IPS-15b (cell line): ENCODE measurements around the gene RGS13.
"Not testable (repeated sequence)": the region's sequence is repeated elsewhere in the genome, so short reads cannot be mapped to it uniquely, and the experiment has no call there.

ENCODE experiments used
- H3K27me3 ChIP-seq: one replicate; pipeline ENCODE4 v1.6.1; 2013; ENCODE audit warnings: low read length; ENCODE audit not compliant: control insufficient read depth, insufficient read depth
- H3K36me3 ChIP-seq: one replicate; pipeline ENCODE4 v1.6.1; 2013; ENCODE audit warnings: low read length; ENCODE audit not compliant: control insufficient read depth, insufficient read depth
- H3K4me1 ChIP-seq: one replicate; pipeline ENCODE4 v1.6.1; 2013; ENCODE audit warnings: mild to moderate bottlenecking, low read length; ENCODE audit not compliant: control insufficient read depth, insufficient read depth
- H3K4me3 ChIP-seq: one replicate; pipeline ENCODE4 v1.5.1; 2013; ENCODE audit warnings: low read depth, low read length
- H3K9ac ChIP-seq: one replicate; pipeline ENCODE4 v1.6.1; 2013; ENCODE audit warnings: low read depth, mild to moderate bottlenecking, low read length
- H3K9me3 ChIP-seq: one replicate; pipeline ENCODE4 v1.6.1; 2013; ENCODE audit warnings: mild to moderate bottlenecking, low read length; ENCODE audit not compliant: control insufficient read depth, insufficient read depth

Gene RGS13

GRCh38 chr1:192654591-192655251 is 18.8 kb downstream of the RGS13 start:
- Histone ChIP-seq H3K36me3 (no peaks in the 10 kb centered on the region), H3K9me3 (no peaks in the 10 kb centered on the region), H3K4me3 (no peak overlapping the region), H3K4me1 (no peaks in the 10 kb centered on the region), H3K9ac (no peak overlapping the region), H3K27me3 (no peaks in the 10 kb centered on the region)

- Histone ChIP-seq H3K27me3 (no peaks in the 10 kb centered on the region), H3K4me1 (no peaks in the 10 kb centered on the region), H3K4me3 (no peak overlapping the region), H3K9ac (no peak overlapping the region), H3K9me3 (no peaks in the 10 kb centered on the region), H3K36me3 (no peaks in the 10 kb centered on the region)
Measured at GRCh38 chr1:192657760-192658159, 21.8 kb downstream of the RGS13 start.

DNA sequence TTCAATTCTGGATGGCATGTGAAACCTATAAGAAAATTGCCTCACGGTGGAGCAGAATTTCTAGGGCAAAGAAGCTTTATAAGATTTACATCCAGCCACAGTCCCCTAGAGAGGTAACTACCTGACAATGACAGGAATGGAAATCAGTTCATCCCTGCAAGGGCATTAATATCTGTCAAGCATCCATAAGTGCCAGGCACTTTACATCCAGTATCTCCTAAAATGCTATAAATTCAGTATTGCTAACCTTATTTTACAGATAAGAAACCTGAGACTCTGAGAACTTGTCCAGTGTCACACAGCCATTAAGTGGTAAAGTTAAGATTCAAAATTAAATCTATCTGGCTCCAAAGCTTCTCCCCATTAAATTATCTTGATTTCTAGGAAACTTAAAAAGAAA is 22.3 kb downstream of the RGS13 start:
- Histone ChIP-seq H3K9me3 (no peaks in the 10 kb centered on the region), H3K4me1 (no peaks in the 10 kb centered on the region), H3K9ac (no peak overlapping the region), H3K4me3 (no peak overlapping the region), H3K27me3 (no peaks in the 10 kb centered on the region), H3K36me3 (no peaks in the 10 kb centered on the region)

DNA sequence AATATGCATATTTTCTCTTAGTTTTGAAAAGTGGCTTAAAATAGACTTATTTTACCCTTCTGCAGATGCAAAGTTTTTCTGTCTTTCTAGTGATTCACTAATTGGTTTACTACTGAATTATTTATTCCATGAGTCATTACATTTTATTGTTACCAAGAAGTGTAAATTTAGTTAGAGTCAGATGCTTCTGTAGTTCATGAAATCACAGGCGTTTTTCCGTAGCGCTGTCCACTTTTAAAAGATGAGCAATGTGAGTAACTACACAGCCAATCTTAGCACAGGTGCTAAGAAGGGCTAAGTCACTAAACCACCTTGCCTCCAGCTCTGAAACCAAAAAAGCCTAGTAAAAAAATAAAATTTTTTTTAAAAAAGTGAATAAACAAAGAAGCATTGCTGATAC is 24.7 kb downstream of the RGS13 start:
- H3K9me3 ChIP-seq = no peaks in the 10 kb centered on the region
- no peaks in the 10 kb centered on the region for H3K4me1 ChIP-seq
- H3K27me3 ChIP-seq = no peaks in the 10 kb centered on the region
- H3K9ac ChIP-seq = no peak overlapping the region
- no peaks in the 10 kb centered on the region for H3K36me3 ChIP-seq
- no peak overlapping the region for H3K4me3 ChIP-seq

GRCh38 chr1:192668409-192668983 is 32.5 kb downstream of the RGS13 start:
- Histone ChIP-seq H3K36me3 (no peaks in the 10 kb centered on the region), H3K27me3 (no peaks in the 10 kb centered on the region), H3K9ac (no peak overlapping the region), H3K4me3 (no peak overlapping the region), H3K4me1 (no peaks in the 10 kb centered on the region), H3K9me3 (no peaks in the 10 kb centered on the region)

DNA sequence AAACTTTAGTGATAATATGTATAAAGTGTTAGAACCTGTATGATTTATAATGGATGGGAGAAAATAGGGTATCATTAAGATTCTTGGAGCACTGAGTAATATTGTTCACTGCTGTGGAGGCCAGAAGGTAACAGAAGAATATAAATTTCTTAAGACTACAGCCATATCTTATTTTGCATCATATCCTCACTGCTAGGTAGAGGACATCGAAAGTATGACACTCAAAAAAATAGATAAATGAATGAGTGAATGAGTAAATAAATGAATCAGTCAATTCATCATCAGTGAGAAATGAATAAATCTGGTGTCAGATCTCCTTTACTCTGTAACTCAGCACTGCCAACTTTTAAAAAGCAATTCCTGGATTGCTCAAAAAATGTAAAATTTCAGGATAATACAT is 33.2 kb downstream of the RGS13 start:
- Histone ChIP-seq H3K4me3 (no peak overlapping the region), H3K9me3 (no peaks in the 10 kb centered on the region), H3K36me3 (no peaks in the 10 kb centered on the region), H3K9ac (no peak overlapping the region), H3K4me1 (no peaks in the 10 kb centered on the region), H3K27me3 (no peaks in the 10 kb centered on the region)

GRCh38 chr1:192675716-192676115 is 39.8 kb downstream of the RGS13 start:
- H3K27me3 ChIP-seq = no peaks in the 10 kb centered on the region
- H3K9me3 ChIP-seq = no peaks in the 10 kb centered on the region
- no peaks in the 10 kb centered on the region for H3K4me1 ChIP-seq
- H3K36me3 ChIP-seq = no peaks in the 10 kb centered on the region
- no peak overlapping the region for H3K4me3 ChIP-seq
- H3K9ac ChIP-seq = no peak overlapping the region

DNA sequence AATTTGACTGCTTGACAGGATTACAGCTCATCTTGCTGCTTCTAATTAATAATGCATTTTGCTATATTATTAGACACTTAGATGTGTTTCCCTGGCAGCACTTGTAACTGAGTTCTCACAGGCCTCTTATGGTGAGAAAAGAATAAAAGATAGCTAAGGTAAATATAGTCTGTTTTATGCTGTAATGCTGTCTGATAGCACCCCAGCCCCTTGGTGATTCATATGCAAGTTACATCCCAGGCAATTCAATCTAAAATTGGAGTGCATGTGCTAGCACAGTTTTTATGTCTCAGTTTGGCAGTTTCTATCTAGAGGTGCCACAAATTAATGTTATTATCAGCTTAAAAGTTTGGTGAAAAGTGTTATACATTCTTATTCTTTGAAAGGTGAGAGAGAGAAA is 42.2 kb downstream of the RGS13 start:
- Histone ChIP-seq H3K27me3 (no peaks in the 10 kb centered on the region), H3K9me3 (no peaks in the 10 kb centered on the region), H3K9ac (no peak overlapping the region), H3K4me3 (no peak overlapping the region), H3K36me3 (no peaks in the 10 kb centered on the region), H3K4me1 (no peaks in the 10 kb centered on the region)

- Histone ChIP-seq H3K4me1 (no peaks in the 10 kb centered on the region), H3K9me3 (no peaks in the 10 kb centered on the region), H3K9ac (no peak overlapping the region), H3K36me3 (no peaks in the 10 kb centered on the region), H3K4me3 (no peak overlapping the region), H3K27me3 (no peaks in the 10 kb centered on the region)
Measured at GRCh38 chr1:192682335-192682734, 46.4 kb downstream of the RGS13 start.

DNA sequence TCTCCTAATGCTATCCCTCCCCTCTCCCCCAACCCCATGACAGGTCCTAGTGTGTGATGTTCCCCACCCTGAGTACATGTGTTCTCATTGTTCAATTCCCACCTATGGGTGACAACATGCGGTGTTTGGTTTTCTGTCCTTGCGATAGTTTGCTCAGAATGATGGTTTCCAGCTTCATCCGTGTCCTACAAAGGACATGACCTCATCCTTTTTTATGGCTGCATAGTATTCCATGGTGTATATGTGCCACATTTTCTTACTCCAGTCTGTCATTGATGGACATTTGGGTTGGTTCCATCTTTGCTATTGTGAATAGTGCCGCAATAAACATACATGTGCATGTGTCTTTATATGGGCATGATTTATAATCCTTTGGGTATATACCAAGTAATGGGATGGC is 47.1 kb downstream of the RGS13 start:
- H3K4me1 ChIP-seq, H3K36me3 ChIP-seq, H3K9ac ChIP-seq, H3K27me3 ChIP-seq, H3K4me3 ChIP-seq, H3K9me3 ChIP-seq: not testable (repeated sequence)

GRCh38 chr1:192689459-192689858 is 53.5 kb downstream of the RGS13 start:
- Histone ChIP-seq H3K4me3 (no peak overlapping the region), H3K36me3 (no peaks in the 10 kb centered on the region), H3K9ac (no peak overlapping the region), H3K27me3 (no peaks in the 10 kb centered on the region), H3K9me3 (peaks cover 5% of the 10 kb centered on the region), H3K4me1 (no peaks in the 10 kb centered on the region)

DNA sequence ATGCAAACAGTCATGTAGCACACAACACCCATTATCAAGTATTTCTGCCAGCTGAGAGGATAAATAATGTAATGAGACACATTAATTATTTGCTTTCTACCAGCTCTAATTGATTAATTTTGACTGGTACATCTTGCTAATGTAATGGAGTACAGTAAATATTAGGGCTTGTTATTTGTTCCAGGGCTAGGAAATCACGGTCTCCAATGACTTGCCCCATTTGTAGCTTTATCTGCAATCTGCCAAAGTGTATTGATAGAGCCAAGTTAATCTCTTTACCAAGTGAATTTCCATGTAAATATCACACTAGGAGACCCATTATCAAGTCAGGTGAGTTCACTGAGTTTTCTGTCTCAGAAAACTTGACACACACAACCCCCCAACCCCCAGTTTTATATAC is 55.1 kb downstream of the RGS13 start:
- no peaks in the 10 kb centered on the region for H3K36me3 ChIP-seq
- no peaks in the 10 kb centered on the region for H3K4me1 ChIP-seq
- no peaks in the 10 kb centered on the region for H3K27me3 ChIP-seq
- no peak overlapping the region for H3K4me3 ChIP-seq
- H3K9me3 ChIP-seq = peaks cover 5% of the 10 kb centered on the region
- no peak overlapping the region for H3K9ac ChIP-seq
